Measurements from ENCODE around the gene UMODL1.

UMODL1 gene

GRCh38 chr21:42097860-42098454 lies 26.8 kb downstream of the UMODL1 start:
- DNase-seq (ENCODE audit: low read depth in 2 of 2) = peak; percentile 81 to 84

GRCh38 chr21:42098957-42099505 lies 27.9 kb downstream of the UMODL1 start:
- no peak for DNase-seq (ENCODE audit: low read depth in 2 of 2)

GRCh38 chr21:42101246-42101645 lies 30.1 kb downstream of the UMODL1 start:
- no peak for DNase-seq (ENCODE audit: low read depth in 2 of 2)

- no peak for DNase-seq (ENCODE audit: low read depth in 2 of 2)
Observed at GRCh38 chr21:42102076-42102475, 31.0 kb downstream of the UMODL1 start.

GRCh38 chr21:42102526-42102925 lies 31.4 kb downstream of the UMODL1 start:
- DNase-seq (ENCODE audit: low read depth in 2 of 2) = no peak

- DNase-seq (ENCODE audit: low read depth in 2 of 2) = no peak
Observed at GRCh38 chr21:42102991-42103390, 31.9 kb downstream of the UMODL1 start.

- no peak for DNase-seq (ENCODE audit: low read depth in 2 of 2)
Observed at GRCh38 chr21:42103843-42104242, 32.7 kb downstream of the UMODL1 start.

- no peak for DNase-seq (ENCODE audit: low read depth in 2 of 2)
Observed at GRCh38 chr21:42105476-42106315, 34.6 kb downstream of the UMODL1 start.

GRCh38 chr21:42106425-42106824 lies 35.3 kb downstream of the UMODL1 start:
- DNase-seq (ENCODE audit: low read depth in 2 of 2) = no peak

- DNase-seq (ENCODE audit: low read depth in 2 of 2) = no peak
Observed at GRCh38 chr21:42107177-42107880, 36.2 kb downstream of the UMODL1 start.

- peak in 1 of 2 experiments; percentile 4 for DNase-seq (ENCODE audit: low read depth in 2 of 2)
Observed at GRCh38 chr21:42107881-42108553, 36.9 kb downstream of the UMODL1 start.

- DNase-seq (ENCODE audit: low read depth in 2 of 2) = no peak
Observed at GRCh38 chr21:42108554-42109340, 37.6 kb downstream of the UMODL1 start.

- no peak for DNase-seq (ENCODE audit: low read depth in 2 of 2)
Observed at GRCh38 chr21:42109473-42109872, 38.4 kb downstream of the UMODL1 start.

- DNase-seq (ENCODE audit: low read depth in 2 of 2) = no peak
Observed at GRCh38 chr21:42109873-42110525, 38.9 kb downstream of the UMODL1 start.

- no peak for DNase-seq (ENCODE audit: low read depth in 2 of 2)
Observed at GRCh38 chr21:42110691-42111469, 39.8 kb downstream of the UMODL1 start.

- no peak for DNase-seq (ENCODE audit: low read depth in 2 of 2)
Observed at GRCh38 chr21:42111470-42111743, 40.3 kb downstream of the UMODL1 start.

GRCh38 chr21:42111811-42112210 lies 40.7 kb downstream of the UMODL1 start:
- DNase-seq (ENCODE audit: low read depth in 2 of 2) = no peak

GRCh38 chr21:42112238-42112637 lies 41.1 kb downstream of the UMODL1 start:
- DNase-seq (ENCODE audit: low read depth in 2 of 2) = no peak

GRCh38 chr21:42112857-42113256 lies 41.7 kb downstream of the UMODL1 start:
- peak; percentile 23 to 28 for DNase-seq (ENCODE audit: low read depth in 2 of 2)

- no peak for DNase-seq (ENCODE audit: low read depth in 2 of 2)
Observed at GRCh38 chr21:42113926-42114409, 42.9 kb downstream of the UMODL1 start.

Measured in fibroblast of skin of left biceps (primary cell).